Natural killer cell treated with Interleukin-12 subunit alpha and Interleukin-12 subunit beta and Interleukin-15 and Interleukin-18, amount 100 ng/mL, for 72 hours (primary cell): ENCODE measurements around the gene SIRT7. TPM values are rescaled to one million over a fixed set of nuclear protein-coding genes. Genes with fewer than 3 reads are reported as not detected.
A peak's percentile ranks its signal among the peaks of the same experiment; 100 is the strongest.

Experiments used
- ATAC-seq, 2 donors: fragments of 150-1000 bp; cut with Tn5 transposase in 1 of 2; sonication (Bioruptor Pico), chemical (Tn5 transposase) in 1 of 2; 2 replicates each; pipeline ENCODE4 v1.10.0; 2021
- DNase-seq: peaks from one replicate; pipeline ENCODE4 v3.0.0; 2022; ENCODE audit warnings: low spot score
- H3K27ac Mint-ChIP-seq, 2 donors: 1 replicate in 1 of 2; 2 replicates in 1 of 2; pipeline ENCODE4 v1.8.0; 2022; ENCODE audit warnings: mixed read lengths in 2 of 2, mild to moderate bottlenecking in 1 of 2, moderate library complexity in 1 of 2
- H3K27me3 Mint-ChIP-seq, 2 donors: 1 replicate in 1 of 2; 2 replicates in 1 of 2; pipeline ENCODE4 v1.8.0; 2022; ENCODE audit warnings: mixed read lengths in 2 of 2
- H3K36me3 Mint-ChIP-seq: one replicate; pipeline ENCODE4 v1.8.0; 2022; ENCODE audit warnings: mixed read lengths
- H3K4me1 Mint-ChIP-seq, 2 donors: 1 replicate in 1 of 2; 2 replicates in 1 of 2; pipeline ENCODE4 v1.8.0; 2022; ENCODE audit warnings: low read depth in 2 of 2, mixed read lengths in 2 of 2, mild to moderate bottlenecking in 1 of 2
- H3K4me3 Mint-ChIP-seq: one replicate; pipeline ENCODE4 v1.8.0; 2022; ENCODE audit warnings: mixed read lengths
- H3K9me3 Mint-ChIP-seq: 2 replicates; pipeline ENCODE4 v1.8.0; 2022; ENCODE audit warnings: mixed read lengths
- total RNA-seq, 2 donors: library from RNA; stranded (reverse); gene quantifications; one replicate each; pipeline ENCODE4 v1.2.3, GENCODE V29; 2022

Gene SIRT7
- total RNA-seq, 2 donors from 2014 or later = 69.4 to 77.6 TPM

DNA sequence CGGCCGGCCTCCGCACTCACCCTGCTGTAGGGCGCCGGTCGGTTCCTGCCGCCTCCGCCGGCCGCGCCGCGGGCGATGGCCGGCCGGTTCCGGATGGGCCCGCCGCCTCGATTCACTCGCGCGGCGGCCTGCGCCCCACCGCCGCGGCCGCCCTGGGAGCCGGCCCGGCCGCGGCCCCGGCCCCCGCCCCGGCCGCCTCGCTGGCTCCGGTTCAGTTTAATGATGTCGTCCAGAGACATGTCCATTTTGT, 26.7 kb downstream of the SIRT7 start:
- ATAC-seq = peak; percentile 14 to 37
- Mint-ChIP-seq H3K27ac (peak overlapping the region; percentile 86 to 91), H3K4me3 (peak overlapping the region; percentile 93), H3K9me3 (no peaks in the 10 kb centered on the region), H3K27me3 (no peaks in the 10 kb centered on the region), H3K4me1 (peaks cover 10 to 30% of the 10 kb centered on the region in 2 donors), H3K36me3 (peaks cover 24% of the 10 kb centered on the region)
- no peak for DNase-seq

DNA sequence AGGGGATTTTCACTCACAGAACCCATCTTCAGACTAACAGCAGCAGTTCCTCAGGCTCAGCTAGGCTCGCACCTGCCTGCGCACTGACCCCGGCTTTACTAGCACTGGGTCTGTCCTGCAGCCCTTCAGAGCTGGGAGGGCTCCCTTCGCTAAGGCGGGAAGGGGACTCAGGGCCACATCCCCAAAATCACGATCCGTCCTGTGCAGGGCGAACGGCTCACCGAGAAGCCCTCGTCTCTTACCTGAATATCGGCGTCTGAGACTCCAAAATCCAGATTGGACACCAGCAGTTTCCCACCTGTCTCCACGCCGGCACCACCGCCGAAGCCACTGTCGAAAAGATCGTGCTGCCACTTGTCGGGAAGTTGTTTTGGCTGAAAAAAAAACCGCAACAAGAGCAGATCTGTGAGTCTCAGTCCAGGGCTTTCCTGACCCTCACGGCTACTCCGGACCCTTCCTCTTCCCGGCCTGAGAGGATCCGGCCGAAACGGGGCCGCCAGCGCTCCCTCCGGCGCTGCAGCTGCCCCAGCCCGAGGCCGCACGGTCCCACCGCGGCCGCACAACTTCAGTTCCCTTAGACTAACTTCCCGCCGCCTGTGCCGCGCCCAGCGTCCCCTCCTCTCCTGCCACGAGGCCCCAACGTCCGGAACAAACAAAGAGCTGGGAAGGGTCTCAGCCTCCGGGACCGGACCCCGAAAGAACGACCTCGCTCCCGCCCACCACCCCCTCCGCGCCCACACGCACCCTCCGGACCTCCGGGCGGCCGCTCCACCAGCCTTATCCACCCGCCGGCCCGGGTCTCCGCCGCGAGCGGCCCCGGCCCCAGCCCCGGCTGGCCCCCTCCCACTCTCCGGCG, 27.3 kb downstream of the SIRT7 start:
- DNase-seq = no peak
- ATAC-seq = peak in 1 of 2 donors; percentile 10
- Mint-ChIP-seq H3K27ac (peak overlapping the region; percentile 86 to 91), H3K27me3 (no peaks in the 10 kb centered on the region), H3K4me3 (peak overlapping the region; percentile 93), H3K9me3 (no peaks in the 10 kb centered on the region), H3K36me3 (peaks cover 24% of the 10 kb centered on the region), H3K4me1 (peaks cover 13 to 34% of the 10 kb centered on the region in 2 donors)

DNA sequence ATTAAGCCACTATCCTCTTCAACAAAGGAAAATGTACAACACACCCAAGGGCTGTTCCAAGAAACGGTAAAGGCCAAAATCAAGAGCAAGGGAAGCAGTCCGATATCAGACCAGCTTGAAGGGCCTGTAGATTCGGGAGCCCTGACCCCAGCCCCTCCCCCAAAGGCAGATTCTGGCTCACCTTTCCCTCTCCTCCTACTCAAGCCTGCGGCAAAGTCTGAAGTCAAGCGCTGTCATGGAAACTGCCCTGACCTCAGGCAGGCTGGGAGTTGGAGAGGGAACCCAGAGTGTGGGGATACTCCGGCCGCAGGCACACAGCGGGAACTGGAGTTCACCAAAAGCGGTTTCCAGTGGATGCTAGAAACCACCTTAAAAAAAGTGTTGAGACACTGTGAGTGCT, 28.4 kb downstream of the SIRT7 start:
- peaks cover 28% of the 10 kb centered on the region for H3K36me3 Mint-ChIP-seq
- ATAC-seq (no peak), DNase-seq (no peak)
- H3K4me3 Mint-ChIP-seq = peak overlapping the region; percentile 93
- peak overlapping the region; percentile 86 to 91 for H3K27ac Mint-ChIP-seq
- peaks cover 16 to 36% of the 10 kb centered on the region in 2 donors for H3K4me1 Mint-ChIP-seq
- H3K27me3 Mint-ChIP-seq = no peaks in the 10 kb centered on the region
- no peaks in the 10 kb centered on the region for H3K9me3 Mint-ChIP-seq

DNA sequence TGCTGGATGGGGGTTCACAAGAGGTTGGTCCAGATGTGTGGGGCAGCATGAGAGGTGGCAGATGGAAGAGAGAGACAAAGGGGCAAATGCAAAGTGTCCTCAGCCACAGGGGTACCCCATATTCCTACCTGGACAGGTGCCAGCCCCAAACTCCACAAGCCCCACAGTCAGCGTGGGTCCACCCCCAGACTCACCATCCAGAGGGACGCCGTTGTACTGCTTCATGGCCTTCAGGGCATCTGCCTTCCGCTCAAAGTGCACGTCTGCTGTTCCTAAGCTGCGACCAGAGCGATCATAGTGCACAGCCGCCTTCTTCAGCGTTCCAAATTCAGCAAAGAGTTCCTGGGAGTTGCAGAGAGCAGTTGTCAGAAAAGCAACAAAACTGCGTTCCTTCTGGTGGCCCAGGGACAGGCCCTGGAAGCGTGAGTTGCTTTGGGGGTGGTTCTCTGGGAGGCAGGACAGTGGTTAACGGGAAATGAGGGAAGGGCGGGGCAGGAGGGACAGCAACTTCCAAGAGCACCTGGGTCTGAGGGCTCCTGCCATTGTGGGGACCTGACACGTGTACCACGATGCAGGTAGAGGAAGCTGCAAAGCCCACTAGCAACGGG, 28.9 kb downstream of the SIRT7 start:
- DNase-seq (no peak), ATAC-seq (no peak)
- H3K4me1 Mint-ChIP-seq = peaks cover 16 to 39% of the 10 kb centered on the region in 2 donors
- H3K9me3 Mint-ChIP-seq = no peaks in the 10 kb centered on the region
- peak overlapping the region; percentile 36 to 70 for H3K27ac Mint-ChIP-seq
- peaks cover 28% of the 10 kb centered on the region for H3K36me3 Mint-ChIP-seq
- H3K27me3 Mint-ChIP-seq = no peaks in the 10 kb centered on the region
- H3K4me3 Mint-ChIP-seq = peak overlapping the region; percentile 93

DNA sequence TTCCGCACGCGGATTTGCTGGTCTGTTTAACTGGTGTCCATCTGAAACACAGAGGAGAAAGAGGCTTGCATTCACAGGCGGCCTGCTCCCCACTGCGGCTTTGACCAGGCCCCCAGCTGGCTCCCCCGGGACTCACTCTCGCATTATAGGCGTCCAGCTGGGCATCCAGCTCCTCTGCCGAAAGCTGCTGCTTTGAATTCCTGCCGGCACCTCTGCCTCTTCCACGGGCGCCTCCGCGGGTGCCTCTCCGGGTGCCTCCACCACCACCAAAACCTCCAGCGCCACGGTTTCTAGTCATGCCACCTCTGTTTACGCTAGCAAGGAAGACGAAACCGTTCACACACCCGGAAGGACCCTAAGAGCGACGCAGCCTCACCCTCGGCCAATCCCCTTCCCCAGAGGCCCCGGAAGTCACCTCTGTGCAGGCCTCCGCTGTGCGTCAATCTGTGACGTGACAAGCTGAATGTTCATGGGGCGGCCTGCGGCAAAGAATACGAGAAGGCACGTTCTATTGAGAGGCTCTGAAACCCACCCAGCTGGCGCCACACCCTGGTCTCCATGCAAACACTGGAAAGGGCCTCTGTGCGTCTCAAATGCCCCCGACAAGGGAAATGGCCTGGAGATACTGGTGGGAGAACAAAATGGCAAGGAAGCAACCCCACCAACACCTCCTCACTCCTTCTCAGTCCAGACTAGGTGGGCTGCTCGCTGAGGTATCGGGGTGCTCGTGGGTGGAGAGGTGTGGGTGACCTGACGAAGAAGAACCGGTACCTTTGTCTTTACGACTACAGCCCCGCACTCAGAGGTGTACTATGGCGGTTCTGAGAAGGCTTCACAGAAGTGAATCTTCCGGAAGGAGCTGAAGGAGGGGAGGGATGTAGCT, 29.6 kb downstream of the SIRT7 start:
- no peaks in the 10 kb centered on the region for H3K9me3 Mint-ChIP-seq
- H3K27ac Mint-ChIP-seq = peak overlapping the region; percentile 36 to 70
- peak overlapping the region; percentile 93 for H3K4me3 Mint-ChIP-seq
- H3K36me3 Mint-ChIP-seq = peaks cover 28% of the 10 kb centered on the region
- no peaks in the 10 kb centered on the region for H3K27me3 Mint-ChIP-seq
- ATAC-seq = no peak
- no peak for DNase-seq
- peaks cover 16 to 39% of the 10 kb centered on the region in 2 donors for H3K4me1 Mint-ChIP-seq

DNA sequence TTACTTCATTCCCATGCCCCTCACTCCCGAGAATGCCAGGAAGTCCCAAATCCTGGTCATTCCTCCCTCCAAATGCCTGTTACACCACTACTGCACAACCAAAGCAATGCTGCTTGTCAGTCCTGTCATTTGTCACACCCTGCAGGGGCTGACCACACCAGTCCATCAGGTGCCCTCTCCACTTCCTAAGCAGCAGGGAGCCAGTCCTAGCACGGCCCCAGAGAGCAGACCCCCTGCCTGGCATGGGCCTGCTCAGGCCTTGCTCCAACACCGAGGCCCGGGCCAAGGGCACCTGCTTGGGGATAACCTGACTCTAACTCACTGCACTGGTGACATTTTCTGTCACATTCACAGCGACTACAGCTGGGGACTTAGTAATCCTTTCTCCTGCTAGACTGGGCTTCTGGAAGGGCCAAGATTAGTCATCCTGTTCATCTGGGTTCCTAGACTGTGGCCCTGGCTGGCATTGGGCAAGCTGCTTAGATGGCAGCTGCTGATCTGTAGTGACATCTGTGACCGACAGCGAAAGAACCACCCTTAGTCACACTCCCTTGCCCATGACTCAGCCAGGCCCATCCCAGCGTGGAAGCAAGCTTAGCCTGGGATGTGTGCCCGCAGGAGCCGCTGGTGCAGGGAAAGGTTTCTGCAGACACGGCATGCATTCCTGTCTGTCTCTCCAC, 32.0 kb downstream of the SIRT7 start:
- no peaks in the 10 kb centered on the region for H3K9me3 Mint-ChIP-seq
- peaks cover 22% of the 10 kb centered on the region for H3K36me3 Mint-ChIP-seq
- ATAC-seq (no peak), DNase-seq (no peak)
- H3K4me3 Mint-ChIP-seq = no peak overlapping the region
- H3K4me1 Mint-ChIP-seq = peaks cover 16 to 36% of the 10 kb centered on the region in 2 donors
- peak overlapping the region in 1 of 2 donors; percentile 60 for H3K27ac Mint-ChIP-seq
- no peaks in the 10 kb centered on the region for H3K27me3 Mint-ChIP-seq

DNA sequence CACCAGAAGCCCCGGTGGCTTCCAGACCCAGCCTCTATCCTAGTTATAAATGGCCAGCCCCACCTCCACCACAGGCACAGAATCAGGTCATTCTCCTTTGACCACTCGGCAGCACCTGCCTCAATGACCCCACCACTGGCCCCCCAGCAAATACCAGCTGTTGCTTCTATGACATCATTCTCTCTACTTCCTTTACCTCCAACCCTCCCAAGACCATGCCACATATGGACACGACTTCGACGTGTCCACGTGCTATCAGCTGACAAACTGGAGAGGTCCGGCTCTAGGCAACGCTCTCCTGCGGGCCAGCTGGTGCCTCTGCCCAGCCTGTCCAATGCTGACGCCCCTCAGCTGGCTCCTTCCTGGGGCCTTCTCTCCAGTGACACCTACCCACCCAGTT, 32.5 kb downstream of the SIRT7 start:
- Mint-ChIP-seq H3K4me1 (peaks cover 14 to 34% of the 10 kb centered on the region in 2 donors), H3K27me3 (no peaks in the 10 kb centered on the region), H3K9me3 (no peaks in the 10 kb centered on the region), H3K27ac (peak overlapping the region in 1 of 2 donors; percentile 60), H3K4me3 (no peak overlapping the region), H3K36me3 (peaks cover 22% of the 10 kb centered on the region)
- DNase-seq (no peak), ATAC-seq (no peak)

DNA sequence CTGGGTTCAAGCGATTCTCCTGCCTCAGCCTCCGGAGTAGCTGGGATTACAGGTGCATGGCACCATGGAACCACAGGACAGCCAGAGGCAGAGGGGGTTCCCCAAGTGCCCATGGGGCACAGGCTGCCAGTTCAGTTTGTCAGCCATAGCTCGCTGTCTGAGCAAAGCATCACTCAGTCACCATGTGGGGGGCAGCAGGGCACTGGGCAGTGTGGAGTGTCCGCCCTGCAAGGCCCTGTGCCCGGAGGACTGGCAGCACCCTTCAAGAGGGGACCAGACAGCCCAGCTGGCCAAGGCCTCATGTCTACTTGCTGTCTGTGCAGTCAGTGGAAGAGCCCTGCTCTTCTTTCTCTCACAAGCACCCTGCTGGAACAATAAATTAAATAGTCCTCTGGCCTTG, 33.0 kb downstream of the SIRT7 start:
- no peak overlapping the region for H3K4me3 Mint-ChIP-seq
- H3K9me3 Mint-ChIP-seq = no peaks in the 10 kb centered on the region
- H3K27ac Mint-ChIP-seq = peak overlapping the region in 1 of 2 donors; percentile 60
- H3K4me1 Mint-ChIP-seq = peaks cover 12 to 33% of the 10 kb centered on the region in 2 donors
- no peaks in the 10 kb centered on the region for H3K27me3 Mint-ChIP-seq
- H3K36me3 Mint-ChIP-seq = peaks cover 22% of the 10 kb centered on the region
- ATAC-seq (peak in 1 of 2 donors; percentile 36), DNase-seq (no peak)

DNA sequence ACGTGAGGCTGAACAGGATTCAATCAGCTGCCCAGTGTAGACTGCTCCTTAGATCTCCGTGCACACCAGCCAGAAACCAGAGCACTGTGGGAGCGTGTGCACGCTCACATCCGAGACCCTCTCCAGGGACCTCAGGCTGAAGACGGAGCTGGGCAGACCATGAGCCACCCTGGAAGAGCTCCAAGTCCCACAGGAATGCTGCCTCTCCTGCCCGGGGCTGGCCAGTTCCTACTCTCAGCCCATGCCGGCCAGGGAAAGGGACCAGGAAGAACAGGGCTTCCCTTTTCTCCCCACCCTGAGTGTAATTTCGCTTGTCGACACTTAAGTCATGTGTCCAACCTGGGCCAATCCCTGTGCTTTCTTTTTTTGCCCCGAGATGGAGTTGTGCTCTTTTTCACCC, 33.5 kb downstream of the SIRT7 start:
- no peak overlapping the region for H3K27ac Mint-ChIP-seq
- ATAC-seq = peak; percentile 22 to 25
- H3K27me3 Mint-ChIP-seq = no peaks in the 10 kb centered on the region
- no peak overlapping the region for H3K4me3 Mint-ChIP-seq
- H3K4me1 Mint-ChIP-seq = peaks cover 12 to 33% of the 10 kb centered on the region in 2 donors
- no peaks in the 10 kb centered on the region for H3K9me3 Mint-ChIP-seq
- peaks cover 22% of the 10 kb centered on the region for H3K36me3 Mint-ChIP-seq
- no peak for DNase-seq

DNA sequence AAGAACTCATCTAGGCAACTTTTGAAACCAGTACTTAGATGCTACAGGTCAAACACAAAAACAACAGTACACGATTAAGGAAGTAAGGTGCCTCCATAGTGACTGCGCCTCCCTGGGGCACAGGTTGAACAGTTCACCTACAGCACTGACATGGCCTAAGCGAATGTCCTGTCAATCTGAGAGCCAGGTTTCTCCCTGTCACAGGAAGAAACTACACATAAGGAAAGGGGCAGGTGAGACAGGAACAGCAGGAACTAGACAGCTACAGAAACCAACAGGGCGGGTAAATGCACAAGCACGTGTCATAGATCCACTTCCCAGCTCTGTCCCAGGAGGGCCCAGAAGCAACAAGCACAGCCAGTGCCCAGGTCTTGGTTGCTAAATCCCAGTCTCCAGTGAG, 38.9 kb downstream of the SIRT7 start:
- Mint-ChIP-seq H3K27ac (no peak overlapping the region), H3K4me1 (peaks cover 0 to under 1% of the 10 kb centered on the region in 2 donors), H3K36me3 (peaks cover 4% of the 10 kb centered on the region), H3K9me3 (no peaks in the 10 kb centered on the region), H3K4me3 (no peak overlapping the region), H3K27me3 (no peaks in the 10 kb centered on the region)
- ATAC-seq = no peak
- no peak for DNase-seq

DNA sequence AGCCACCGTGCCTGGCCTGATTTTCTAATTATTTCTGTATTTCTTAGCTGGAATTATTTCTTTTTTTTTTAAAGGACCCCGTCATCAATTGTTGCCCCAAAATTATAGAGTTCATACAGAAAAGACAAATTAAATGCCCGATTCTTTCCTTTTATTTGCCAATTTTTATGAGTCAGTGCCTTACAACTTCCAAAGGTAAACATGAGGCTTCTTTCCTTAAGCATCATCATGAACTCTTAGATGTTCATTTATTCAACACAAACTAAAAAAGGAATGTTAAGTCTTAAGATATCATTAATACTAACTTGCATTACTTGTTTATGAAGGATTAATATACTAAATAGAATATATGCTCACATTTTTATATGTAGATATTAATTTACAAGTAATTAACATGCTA, 39.7 kb downstream of the SIRT7 start:
- H3K9me3 Mint-ChIP-seq = no peaks in the 10 kb centered on the region
- no peaks in the 10 kb centered on the region for H3K27me3 Mint-ChIP-seq
- H3K36me3 Mint-ChIP-seq = peaks cover 4% of the 10 kb centered on the region
- no peak overlapping the region for H3K27ac Mint-ChIP-seq
- ATAC-seq = no peak
- H3K4me3 Mint-ChIP-seq = no peak overlapping the region
- DNase-seq = no peak
- H3K4me1 Mint-ChIP-seq = peaks cover 0 to under 1% of the 10 kb centered on the region in 2 donors

DNA sequence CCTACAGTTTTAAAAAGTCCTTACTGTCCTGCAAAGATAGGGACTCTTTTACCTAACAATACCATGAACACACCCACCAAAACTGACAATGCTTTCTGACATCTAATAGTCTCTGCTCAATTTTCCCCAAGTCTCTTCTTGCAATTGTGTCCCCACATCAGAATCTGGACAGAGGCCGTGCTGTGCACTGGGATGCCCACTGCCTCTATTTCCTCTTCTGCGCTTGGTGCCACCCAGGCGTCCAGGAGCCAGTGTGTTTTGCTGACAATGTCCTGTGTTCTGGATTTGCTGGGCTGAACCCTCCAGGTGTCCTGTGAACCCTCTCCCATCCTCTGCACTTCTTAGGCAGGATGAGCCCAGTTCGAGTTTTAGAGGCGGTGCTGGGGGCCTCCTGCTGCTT, 40.4 kb downstream of the SIRT7 start:
- Mint-ChIP-seq H3K4me1 (peaks cover 4 to 8% of the 10 kb centered on the region in 2 donors), H3K36me3 (peaks cover 4% of the 10 kb centered on the region), H3K9me3 (no peaks in the 10 kb centered on the region), H3K27me3 (no peaks in the 10 kb centered on the region), H3K4me3 (no peak overlapping the region), H3K27ac (no peak overlapping the region)
- DNase-seq = no peak
- no peak for ATAC-seq
